Measurements from ENCODE around the gene SALL1.
A peak's percentile ranks its signal among the peaks of the same experiment; 100 is the strongest.

The SALL1 gene

GRCh38 chr16:51159865-51160264 is 8.8 kb upstream of the SALL1 start:
- no peak overlapping the region for H3K4me3 ChIP-seq (replicated peaks; ENCODE audit: low read depth, low read length)
- DNase-seq (ENCODE audit: extremely low read depth, low read depth): no peak
- no peak for TF ChIP-seq CTCF (IDR thresholded peaks at IDR 0.05; ENCODE audit: low read depth, low read length, missing control alignments)

- H3K4me3 ChIP-seq (replicated peaks; ENCODE audit: low read depth, low read length): no peak overlapping the region
- DNase-seq (ENCODE audit: extremely low read depth, low read depth): no peak
- TF ChIP-seq CTCF (IDR thresholded peaks at IDR 0.05; ENCODE audit: low read depth, low read length, missing control alignments): no peak
Measured at GRCh38 chr16:51159296-51159695, 8.2 kb upstream of the SALL1 start.

GRCh38 chr16:51157698-51158097 is 6.6 kb upstream of the SALL1 start:
- DNase-seq (ENCODE audit: extremely low read depth, low read depth): no peak
- TF ChIP-seq CTCF (IDR thresholded peaks at IDR 0.05; ENCODE audit: low read depth, low read length, missing control alignments): no peak
- no peak overlapping the region for H3K4me3 ChIP-seq (replicated peaks; ENCODE audit: low read depth, low read length)

GRCh38 chr16:51156807-51157200 is 5.7 kb upstream of the SALL1 start:
- peak overlapping the region; percentile 39; the same call in 1 of the 2 replicates for H3K4me3 ChIP-seq (replicated peaks; ENCODE audit: low read depth, low read length)
- DNase-seq (ENCODE audit: extremely low read depth, low read depth): no peak
- no peak for TF ChIP-seq CTCF (IDR thresholded peaks at IDR 0.05; ENCODE audit: low read depth, low read length, missing control alignments)

- H3K4me3 ChIP-seq (replicated peaks; ENCODE audit: low read depth, low read length): peak overlapping the region; percentile 39
- TF ChIP-seq CTCF (IDR thresholded peaks at IDR 0.05; ENCODE audit: low read depth, low read length, missing control alignments): no peak
- no peak for DNase-seq (ENCODE audit: extremely low read depth, low read depth)
Measured at GRCh38 chr16:51155820-51156806, 5.0 kb upstream of the SALL1 start.

- DNase-seq (ENCODE audit: extremely low read depth, low read depth): no peak
- no peak for TF ChIP-seq CTCF (IDR thresholded peaks at IDR 0.05; ENCODE audit: low read depth, low read length, missing control alignments)
- peak overlapping the region; percentile 39 for H3K4me3 ChIP-seq (replicated peaks; ENCODE audit: low read depth, low read length)
Measured at GRCh38 chr16:51155199-51155607, 4.1 kb upstream of the SALL1 start.

Measured in HFF-Myc (cell line).